Left colon (tissue), 2 donors: ENCODE measurements around the gene NUDT22. TPM values are rescaled to one million over a fixed set of nuclear protein-coding genes. Genes with fewer than 3 reads are reported as not detected.

Source experiments
- ATAC-seq: fragments of 200-7000 bp; cut with Tn5 transposase; one replicate; pipeline ENCODE4 v1.9.1; 2020; ENCODE audit warnings: mild to moderate bottlenecking, moderate library complexity
- DNase-seq, 2 donors: peaks; one replicate each; pipeline ENCODE4 v3.0.0-alpha.2; 2020
- intact Hi-C, 2 donors: fragments of 100-400 bp; cut with DNase I in 1 of 2; cut with micrococcal nuclease in 1 of 2; formaldehyde crosslinking; loops; one replicate each; pipeline versions ENCODE4 v1.11.2 to v1.14.0; 2022; cut with DNase I, micrococcal nuclease
- total RNA-seq, 2 donors: library from RNA; stranded (reverse); fragmentation: NEBNext Ultra II Directional; extraction: Animal tissue kit (Norgen Biotek cat#: 25700); gene quantifications; one replicate each; pipeline ENCODE4 v1.2.1, GENCODE V29; 2021
- donor health status: DM: no; HTN: no; CAD: no.
- donor health status: DM: yes; HTN: yes; CAD: no.

Gene NUDT22
- total RNA-seq, 2 donors from 2014 or later: 116 to 154 TPM

GRCh38 chr11:64220798-64221197, 5.3 kb upstream of the NUDT22 start:
- DNase-seq: no peak
- ATAC-seq: no peak
- intact Hi-C loops: no loop called here

GRCh38 chr11:64222651-64223000, 3.4 kb upstream of the NUDT22 start:
- ATAC-seq: no peak
- intact Hi-C loops: no loop called here
- DNase-seq: no peak

- intact Hi-C loops: no loop called here
- DNase-seq: peak in 1 of 2 donors; percentile 11
- ATAC-seq: no peak
Observed at GRCh38 chr11:64223001-64223651, 2.9 kb upstream of the NUDT22 start.

- intact Hi-C loops: no loop called here
- DNase-seq (peak in 1 of 2 donors; percentile 10), ATAC-seq (no peak)
Observed at GRCh38 chr11:64224151-64224890, 1.8 kb upstream of the NUDT22 start.

- no peak for DNase-seq
- no peak for ATAC-seq
- intact Hi-C loops: no loop called here
Observed at GRCh38 chr11:64224891-64225607, 1.0 kb upstream of the NUDT22 start.

GRCh38 chr11:64226507-64227051, 505 bp downstream of the NUDT22 start:
- intact Hi-C loops: no loop called here
- DNase-seq: peak; percentile 79 to 86
- ATAC-seq: peak; percentile 54

- peak in 1 of 2 donors; percentile 13 for DNase-seq
- no peak for ATAC-seq
- intact Hi-C loops: no loop called here
Observed at GRCh38 chr11:64227405-64227956, 1.4 kb downstream of the NUDT22 start.

- DNase-seq: peak in 1 of 2 donors; percentile 14
- intact Hi-C loops: no loop called here
- no peak for ATAC-seq
Observed at GRCh38 chr11:64229090-64229743, 3.1 kb downstream of the NUDT22 start.

- no peak for DNase-seq
- intact Hi-C loops: no loop called here
- ATAC-seq: no peak
Observed at GRCh38 chr11:64229744-64230170, 3.7 kb downstream of the NUDT22 start.

- intact Hi-C loops: no loop called here
- DNase-seq: peak; percentile 96 to 97
- peak; percentile 57 for ATAC-seq
Observed at GRCh38 chr11:64230171-64230984, 4.3 kb downstream of the NUDT22 start, which contains the start of gene DNAJC4. Gene DNAJC4 (plus strand): TSS chr11:64230548. CDS start chr11:64230855, 307 bp downstream.

- intact Hi-C loops: no loop called here
- DNase-seq: no peak
- no peak for ATAC-seq
Observed at GRCh38 chr11:64230985-64231365, 4.9 kb downstream of the NUDT22 start.

- intact Hi-C loops: no loop called here
- no peak for ATAC-seq
- DNase-seq: no peak
Observed at GRCh38 chr11:64231546-64231945, 5.5 kb downstream of the NUDT22 start.

GRCh38 chr11:64232182-64232966, 6.3 kb downstream of the NUDT22 start:
- DNase-seq (no peak), ATAC-seq (no peak)
- intact Hi-C loops: no loop called here

- ATAC-seq: no peak
- intact Hi-C loops: no loop called here
- no peak for DNase-seq
Observed at GRCh38 chr11:64232967-64233315, 6.9 kb downstream of the NUDT22 start.

GRCh38 chr11:64233913-64234586, 8.0 kb downstream of the NUDT22 start, which contains the start of gene VEGFB:
Gene VEGFB (plus strand): TSS chr11:64234584. CDS start chr11:64234834, 250 bp downstream.
- peak; percentile 79 to 81 for DNase-seq
- ATAC-seq: peak; percentile 43
- intact Hi-C loops: no loop called here

- DNase-seq: peak; percentile 72 to 76
- intact Hi-C loops: no loop called here
- peak; percentile 44 for ATAC-seq
Observed at GRCh38 chr11:64234647-64235379, 8.7 kb downstream of the NUDT22 start.
